ENCODE results near the gene LGALS14. TPM values are rescaled to one million over a fixed set of nuclear protein-coding genes. Genes with fewer than 3 reads are reported as not detected.

The LGALS14 gene
- total and polyA plus RNA-seq, 10 of the 15 experiments (the other 5 are each of a cell fraction or from before 2014, with no cell fraction given), result 5.1 to 34.6 (median 7.3) TPM

DNA sequence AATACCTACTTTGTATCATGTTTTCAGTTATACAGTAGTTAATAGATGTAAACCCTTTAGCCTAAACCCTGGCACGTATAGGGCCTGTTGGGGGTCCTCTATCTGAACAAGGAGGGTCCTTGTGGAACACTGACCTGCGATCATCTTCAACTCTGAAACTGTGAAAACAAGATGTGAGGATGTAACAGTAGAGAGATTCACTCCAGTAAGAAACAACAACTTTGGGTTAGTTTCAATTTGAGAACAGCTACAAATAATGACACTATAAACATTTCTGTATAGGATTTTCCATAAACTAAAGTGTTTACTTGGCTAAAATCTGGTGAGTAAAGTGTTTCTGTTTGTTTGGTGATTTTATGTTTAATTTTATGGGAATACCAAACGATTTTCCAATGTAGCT, 31.4 kb downstream of the LGALS14 start (continued):
- TF ChIP-seq ZNF217 (IDR thresholded peaks at IDR 0.05), result no peak
- no peak for TF ChIP-seq ZNF384 (IDR thresholded peaks at IDR 0.05; ENCODE audit: borderline replicate concordance, low read depth, low read length)
- no peak for TF ChIP-seq SUZ12 (IDR thresholded peaks at IDR 0.05; ENCODE audit: unreplicated experiment)
- TF ChIP-seq, protein P1, sequence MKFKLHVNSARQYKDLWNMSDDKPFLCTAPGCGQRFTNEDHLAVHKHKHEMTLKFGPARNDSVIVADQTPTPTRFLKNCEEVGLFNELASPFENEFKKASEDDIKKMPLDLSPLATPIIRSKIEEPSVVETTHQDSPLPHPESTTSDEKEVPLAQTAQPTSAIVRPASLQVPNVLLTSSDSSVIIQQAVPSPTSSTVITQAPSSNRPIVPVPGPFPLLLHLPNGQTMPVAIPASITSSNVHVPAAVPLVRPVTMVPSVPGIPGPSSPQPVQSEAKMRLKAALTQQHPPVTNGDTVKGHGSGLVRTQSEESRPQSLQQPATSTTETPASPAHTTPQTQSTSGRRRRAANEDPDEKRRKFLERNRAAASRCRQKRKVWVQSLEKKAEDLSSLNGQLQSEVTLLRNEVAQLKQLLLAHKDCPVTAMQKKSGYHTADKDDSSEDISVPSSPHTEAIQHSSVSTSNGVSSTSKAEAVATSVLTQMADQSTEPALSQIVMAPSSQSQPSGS (IDR thresholded peaks at IDR 0.05; ENCODE audit: low read length), result no peak
- TF ChIP-seq CTCF (IDR thresholded peaks at IDR 0.05 in 2 of 3, conservative IDR thresholded peaks at IDR 0.05 in 1 of 3; ENCODE audit: control insufficient read depth in 2 of 3, extremely low read depth in 1 of 3, insufficient read depth in 1 of 3, low read depth in 3 of 3, low read length in 3 of 3), result no peak
- no peak for TF ChIP-seq HSF1 (IDR thresholded peaks at IDR 0.05; ENCODE audit: low read depth, low read length)
- no peak for TF ChIP-seq TARDBP (IDR thresholded peaks at IDR 0.05; ENCODE audit: borderline replicate concordance)
- no peak for TF ChIP-seq HDGF (IDR thresholded peaks at IDR 0.05)
- TF ChIP-seq, protein P2, sequence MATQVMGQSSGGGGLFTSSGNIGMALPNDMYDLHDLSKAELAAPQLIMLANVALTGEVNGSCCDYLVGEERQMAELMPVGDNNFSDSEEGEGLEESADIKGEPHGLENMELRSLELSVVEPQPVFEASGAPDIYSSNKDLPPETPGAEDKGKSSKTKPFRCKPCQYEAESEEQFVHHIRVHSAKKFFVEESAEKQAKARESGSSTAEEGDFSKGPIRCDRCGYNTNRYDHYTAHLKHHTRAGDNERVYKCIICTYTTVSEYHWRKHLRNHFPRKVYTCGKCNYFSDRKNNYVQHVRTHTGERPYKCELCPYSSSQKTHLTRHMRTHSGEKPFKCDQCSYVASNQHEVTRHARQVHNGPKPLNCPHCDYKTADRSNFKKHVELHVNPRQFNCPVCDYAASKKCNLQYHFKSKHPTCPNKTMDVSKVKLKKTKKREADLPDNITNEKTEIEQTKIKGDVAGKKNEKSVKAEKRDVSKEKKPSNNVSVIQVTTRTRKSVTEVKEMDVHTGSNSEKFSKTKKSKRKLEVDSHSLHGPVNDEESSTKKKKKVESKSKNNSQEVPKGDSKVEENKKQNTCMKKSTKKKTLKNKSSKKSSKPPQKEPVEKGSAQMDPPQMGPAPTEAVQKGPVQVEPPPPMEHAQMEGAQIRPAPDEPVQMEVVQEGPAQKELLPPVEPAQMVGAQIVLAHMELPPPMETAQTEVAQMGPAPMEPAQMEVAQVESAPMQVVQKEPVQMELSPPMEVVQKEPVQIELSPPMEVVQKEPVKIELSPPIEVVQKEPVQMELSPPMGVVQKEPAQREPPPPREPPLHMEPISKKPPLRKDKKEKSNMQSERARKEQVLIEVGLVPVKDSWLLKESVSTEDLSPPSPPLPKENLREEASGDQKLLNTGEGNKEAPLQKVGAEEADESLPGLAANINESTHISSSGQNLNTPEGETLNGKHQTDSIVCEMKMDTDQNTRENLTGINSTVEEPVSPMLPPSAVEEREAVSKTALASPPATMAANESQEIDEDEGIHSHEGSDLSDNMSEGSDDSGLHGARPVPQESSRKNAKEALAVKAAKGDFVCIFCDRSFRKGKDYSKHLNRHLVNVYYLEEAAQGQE (IDR thresholded peaks at IDR 0.05; ENCODE audit: low read depth, low read length), result no peak
- TF ChIP-seq STAT1 (conservative IDR thresholded peaks at IDR 0.05), result no peak
- no peak for TF ChIP-seq ZNF592 (IDR thresholded peaks at IDR 0.05)

Data from GM12878 (cell line).